HG03571 (cell line): ENCODE results near the gene SCGN.

ENCODE experiments used
- ATAC-seq: cut with Tn5 transposase; IDR thresholded peaks from one replicate; pipeline ENCODE4 v1.9.1; 2021; ENCODE audit not compliant: unreplicated experiment

The SCGN gene, protein sequence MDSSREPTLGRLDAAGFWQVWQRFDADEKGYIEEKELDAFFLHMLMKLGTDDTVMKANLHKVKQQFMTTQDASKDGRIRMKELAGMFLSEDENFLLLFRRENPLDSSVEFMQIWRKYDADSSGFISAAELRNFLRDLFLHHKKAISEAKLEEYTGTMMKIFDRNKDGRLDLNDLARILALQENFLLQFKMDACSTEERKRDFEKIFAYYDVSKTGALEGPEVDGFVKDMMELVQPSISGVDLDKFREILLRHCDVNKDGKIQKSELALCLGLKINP

DNA sequence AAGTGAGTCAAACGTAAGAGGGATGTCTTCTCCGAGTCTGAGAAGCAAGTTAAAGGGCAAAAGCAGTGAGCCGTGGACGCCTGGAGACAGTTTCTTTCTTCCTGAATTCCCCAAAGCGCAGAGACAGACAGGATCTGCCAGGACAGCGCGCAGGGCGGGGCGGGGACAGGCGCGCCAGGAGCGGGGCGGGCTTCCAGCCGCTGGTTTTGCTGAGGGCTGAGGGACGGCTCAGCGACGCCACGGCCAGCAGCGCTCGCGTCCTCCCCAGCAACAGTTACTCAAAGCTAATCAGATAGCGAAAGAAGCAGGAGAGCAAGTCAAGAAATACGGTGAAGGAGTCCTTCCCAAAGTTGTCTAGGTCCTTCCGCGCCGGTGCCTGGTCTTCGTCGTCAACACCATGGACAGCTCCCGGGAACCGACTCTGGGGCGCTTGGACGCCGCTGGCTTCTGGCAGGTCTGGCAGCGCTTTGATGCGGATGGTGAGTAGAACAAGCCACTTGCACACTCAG lies at the start of gene SCGN:
Gene SCGN, plus strand, starts transcription at position 209 of the 509 bp plus-strand sequence. Its CDS starts 189 bp downstream, at position 398.
- ATAC-seq, result no peak

DNA sequence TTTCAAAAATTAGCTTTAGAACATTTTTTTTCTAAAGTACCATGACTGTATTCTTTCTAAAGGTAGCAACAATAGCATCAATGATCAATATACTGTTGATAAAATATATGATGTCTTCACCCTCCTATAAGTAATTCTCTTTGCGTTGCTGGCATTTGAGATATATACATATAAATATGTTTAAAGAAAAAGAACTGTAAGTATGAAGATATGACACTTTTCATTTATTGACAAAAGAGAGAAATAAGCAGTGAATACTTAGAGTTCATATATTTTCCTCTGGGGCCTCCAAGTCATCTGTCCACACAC lies 49.4 kb upstream of the SCGN start:
- ATAC-seq, result no peak

DNA sequence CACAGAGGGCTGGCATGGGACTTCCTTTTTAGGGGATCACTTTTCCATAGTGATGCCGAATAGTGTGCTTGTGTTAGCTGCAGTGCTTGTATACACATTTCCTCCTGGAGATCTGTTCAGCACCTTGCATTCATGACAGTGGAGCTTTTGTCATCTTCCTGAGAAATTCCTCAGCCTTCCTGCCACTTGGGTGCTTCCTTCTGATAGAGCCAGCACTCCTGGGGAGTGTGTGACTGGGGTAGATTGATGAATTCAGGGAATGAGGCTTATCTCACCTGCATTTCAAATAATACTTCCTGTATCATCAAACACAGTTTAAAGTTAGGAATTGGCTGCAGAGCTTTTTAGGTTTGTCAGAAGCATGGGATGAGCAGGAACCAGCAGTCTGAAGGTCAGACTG lies 48.8 kb upstream of the SCGN start:
- ATAC-seq, result no peak

DNA sequence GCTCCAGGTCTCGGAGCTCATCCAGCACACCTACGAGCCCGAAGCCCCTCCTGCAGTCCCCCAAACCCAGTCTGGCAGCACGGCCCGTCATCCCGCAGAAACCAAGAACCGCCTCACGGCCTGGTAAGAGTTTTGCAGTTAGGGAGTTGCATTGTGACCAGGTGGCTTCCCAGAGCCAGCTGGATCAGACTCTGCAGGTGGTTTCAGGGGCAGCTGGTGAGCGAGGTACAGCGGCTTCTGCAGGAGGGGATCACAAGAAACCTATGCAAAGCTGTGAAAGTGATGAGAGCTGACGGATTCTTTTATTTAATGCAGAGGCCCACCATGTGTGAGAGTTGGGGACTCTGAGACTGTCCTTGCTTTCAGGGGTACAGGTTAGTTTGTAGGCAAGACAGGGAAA lies 45.9 kb upstream of the SCGN start:
- no peak for ATAC-seq

DNA sequence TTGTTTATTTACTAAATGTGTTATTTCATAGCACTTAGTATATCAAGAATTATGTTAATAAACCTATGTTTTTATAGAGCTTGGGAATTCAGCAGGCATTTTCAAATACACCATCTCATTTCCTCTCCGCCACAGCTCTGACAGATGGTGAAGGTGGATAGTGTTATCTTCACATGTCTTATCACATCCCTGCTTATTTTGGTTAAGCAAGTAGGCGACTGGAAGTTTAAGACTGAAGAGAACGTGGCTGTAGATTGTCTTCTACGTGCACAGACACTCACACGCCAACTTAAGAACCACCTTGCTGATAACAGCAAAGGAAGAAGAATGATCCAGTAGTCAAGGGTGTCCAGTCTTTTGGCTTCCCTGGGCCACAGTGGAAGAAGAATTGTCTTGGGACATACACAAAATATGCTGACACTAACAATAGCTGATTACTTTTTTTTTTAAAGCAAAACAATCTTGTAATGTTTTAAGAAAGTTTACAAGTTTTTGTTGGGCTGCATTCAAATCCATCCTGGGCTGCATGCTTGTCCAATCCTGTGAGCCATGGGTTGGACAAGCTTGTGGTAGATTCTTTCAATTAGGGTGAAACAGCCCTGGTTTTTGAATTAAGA lies 43.3 kb upstream of the SCGN start:
- ATAC-seq, result no peak

DNA sequence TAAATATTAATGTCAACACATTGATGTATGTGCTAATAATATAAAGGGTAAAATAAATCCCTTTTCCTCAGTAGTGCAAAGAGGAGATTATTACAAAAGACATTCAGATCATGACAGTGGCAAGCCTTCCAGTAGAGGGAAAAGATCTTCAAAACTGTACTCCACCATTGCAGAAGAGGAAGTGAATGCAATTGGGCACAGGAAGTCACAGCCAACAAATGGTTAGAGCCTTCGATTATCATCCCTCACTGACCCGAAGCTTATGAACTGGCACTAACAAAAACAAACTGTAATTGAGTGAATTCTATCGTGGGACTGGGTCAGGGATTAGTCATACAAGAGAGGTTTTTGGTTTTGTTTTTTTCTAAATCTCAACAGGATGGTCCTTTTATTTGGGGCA lies 39.3 kb upstream of the SCGN start:
- ATAC-seq, result no peak

DNA sequence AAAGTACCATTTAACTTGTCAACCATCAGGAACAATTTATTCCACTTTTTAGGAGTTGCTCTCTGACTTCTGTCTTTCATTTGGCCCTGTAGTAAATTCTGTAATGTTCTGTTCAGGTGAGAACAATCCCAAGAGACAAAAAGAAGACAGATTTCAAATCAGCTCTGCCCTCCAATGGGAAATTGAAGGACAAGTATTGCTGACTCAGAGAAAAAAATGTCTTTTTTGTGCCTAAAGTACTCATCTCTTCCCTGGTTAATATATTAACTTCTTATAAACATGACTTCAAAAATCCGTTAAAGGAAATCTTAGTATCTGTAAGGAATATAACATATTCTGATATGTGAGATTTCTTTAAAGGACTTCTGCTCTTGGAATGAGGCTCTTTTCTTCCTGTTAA lies 38.6 kb upstream of the SCGN start:
- ATAC-seq, result no peak

DNA sequence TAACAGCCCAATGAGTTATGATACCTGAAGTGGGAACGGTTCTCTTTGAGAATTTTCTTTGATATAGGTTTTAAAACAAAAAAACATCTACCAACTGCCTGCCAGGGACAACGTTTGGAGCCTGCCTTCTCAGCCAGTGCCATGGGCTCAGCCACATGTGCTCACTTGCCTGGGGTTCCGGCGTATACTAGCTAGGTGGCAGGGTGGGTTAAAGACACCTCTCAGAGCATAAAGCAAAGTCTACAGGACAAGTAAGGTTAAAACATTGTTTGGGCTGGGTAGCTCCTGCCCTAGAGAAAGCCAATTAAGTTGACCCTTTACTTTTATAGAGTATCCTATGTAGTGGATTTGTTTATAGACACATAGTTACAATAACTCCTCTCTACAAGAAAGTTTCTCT lies 38.0 kb upstream of the SCGN start:
- no peak for ATAC-seq

DNA sequence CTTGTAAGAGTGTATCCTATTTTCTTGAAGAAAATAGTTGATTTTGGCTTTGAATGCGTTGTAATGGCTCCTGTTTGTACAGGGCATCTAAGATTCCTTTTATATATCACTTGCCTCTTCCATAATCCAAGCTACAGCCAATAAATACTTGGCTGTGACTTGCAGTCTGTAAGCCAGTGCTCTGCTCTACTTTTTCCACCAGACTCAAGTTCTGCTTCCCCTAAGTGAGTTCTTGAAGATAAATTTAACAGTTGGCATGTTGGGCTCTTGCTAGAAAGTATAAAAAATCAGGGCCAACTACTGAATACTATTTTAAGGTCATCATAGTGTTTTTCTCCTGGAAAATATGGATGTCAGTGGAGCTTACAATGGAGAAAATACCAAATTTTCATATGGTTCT lies 36.5 kb upstream of the SCGN start:
- ATAC-seq, result no peak

DNA sequence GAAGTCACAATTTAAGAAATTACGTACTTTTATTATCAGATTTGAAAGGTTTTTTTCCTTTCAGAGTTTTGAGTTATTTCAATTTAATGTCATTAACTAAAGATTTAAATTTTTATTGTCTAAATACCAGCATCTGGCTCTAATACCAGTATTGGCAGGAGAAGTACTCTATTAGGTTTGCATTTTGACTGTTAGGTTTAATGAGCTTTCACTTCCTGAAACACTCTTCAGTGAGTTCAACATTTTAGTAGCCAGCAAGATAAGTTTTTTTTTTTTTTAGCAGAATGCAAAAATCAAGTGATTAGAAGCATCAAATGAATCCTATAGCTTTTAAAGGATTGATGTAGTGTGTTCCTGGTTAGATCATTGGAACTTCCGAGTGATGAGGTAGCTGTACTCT lies 34.0 kb upstream of the SCGN start:
- ATAC-seq, result no peak

DNA sequence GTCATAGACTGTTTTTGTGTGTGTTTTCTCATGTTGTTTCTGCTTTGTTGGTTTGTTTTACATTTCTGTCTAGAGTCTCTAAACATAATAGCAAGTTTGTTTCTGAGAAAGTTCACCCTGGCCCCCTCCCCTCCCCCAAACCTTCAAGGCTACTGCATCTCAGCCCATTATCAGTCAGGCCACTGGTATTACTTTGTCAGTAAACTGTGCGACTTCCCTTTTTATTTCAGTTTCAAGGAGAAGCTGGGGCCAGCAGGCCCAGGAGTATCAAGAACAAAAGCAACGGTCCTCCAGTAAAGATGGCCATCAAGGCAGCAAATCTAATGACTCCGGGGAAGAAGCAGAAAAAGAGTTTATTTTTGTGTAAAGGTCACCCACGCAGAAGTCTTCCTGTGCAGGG lies 32.8 kb upstream of the SCGN start:
- no peak for ATAC-seq

DNA sequence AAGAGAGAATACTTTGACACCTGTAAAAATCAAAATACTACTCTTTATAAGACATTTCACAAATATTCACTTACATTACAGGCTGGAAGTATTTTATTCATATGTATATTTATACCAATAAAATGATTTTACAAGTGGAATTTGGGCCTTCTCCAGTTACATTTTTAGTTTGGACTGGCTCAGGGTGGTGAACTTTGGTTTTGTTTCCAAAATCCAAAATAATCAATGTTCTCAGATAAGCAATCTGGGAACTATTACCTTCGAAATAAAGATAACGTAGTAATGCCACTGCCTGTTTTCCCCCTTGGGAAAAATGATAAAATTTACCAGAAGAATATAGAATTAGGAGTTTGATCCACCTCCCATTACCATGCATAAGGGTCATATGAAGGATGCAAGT lies 31.6 kb upstream of the SCGN start:
- no peak for ATAC-seq

DNA sequence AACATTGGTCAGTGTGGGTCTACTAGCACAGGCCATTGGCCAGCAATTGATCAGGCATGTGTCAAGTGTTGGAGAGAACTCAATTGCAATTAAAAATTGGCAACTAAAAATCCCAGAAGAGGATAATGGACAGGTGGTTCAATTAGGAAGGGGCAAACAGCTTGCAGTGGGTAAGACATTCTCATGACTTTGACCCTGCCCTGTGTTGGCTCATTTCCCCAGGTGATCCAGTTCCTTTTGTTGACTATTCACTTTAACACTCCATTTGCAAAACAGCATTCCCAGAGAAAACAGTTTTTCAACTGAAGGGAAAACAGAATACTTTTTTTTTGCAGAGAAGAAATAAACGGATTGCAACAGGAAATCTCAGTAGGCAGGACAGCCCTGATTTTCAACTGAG lies 28.9 kb upstream of the SCGN start:
- no peak for ATAC-seq

DNA sequence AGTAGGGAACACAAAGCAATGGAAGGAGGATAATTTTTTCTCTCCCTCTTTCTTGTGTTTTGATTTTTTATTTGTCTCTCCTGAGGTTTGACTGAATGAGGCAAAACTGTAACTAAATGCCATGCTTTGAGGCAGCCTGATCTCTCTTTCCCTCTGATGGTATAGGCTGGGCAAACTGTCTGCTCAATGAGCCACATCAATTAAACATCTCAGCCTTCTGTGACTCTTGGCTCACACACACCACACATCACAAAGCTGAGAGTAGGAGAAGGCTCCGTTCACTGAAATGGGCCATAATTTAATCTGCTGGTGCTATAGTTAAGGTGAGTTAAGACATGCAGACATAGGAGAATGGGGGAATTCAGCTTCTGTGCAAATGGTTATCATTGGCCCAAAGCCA lies 28.1 kb upstream of the SCGN start:
- ATAC-seq, result no peak

DNA sequence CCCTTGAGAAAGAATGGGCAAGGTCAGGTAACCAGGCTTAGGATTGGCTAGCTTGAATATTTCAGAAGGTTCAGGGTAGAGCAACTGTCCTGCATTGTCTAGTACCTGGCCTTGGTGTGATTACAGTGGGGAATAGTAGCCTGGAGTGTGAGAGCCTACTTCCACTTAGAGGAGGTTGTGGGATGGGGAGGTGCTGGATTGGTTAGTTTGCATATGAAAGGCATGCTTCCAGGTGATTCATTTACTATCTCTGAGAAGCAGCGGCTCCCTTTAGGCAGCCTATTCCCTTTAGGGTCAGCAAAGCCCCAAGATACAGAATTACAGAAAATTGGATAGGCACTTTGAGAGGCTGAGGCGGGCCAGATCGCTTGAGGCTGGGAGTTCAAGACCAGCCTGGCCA lies 25.0 kb upstream of the SCGN start:
- no peak for ATAC-seq

DNA sequence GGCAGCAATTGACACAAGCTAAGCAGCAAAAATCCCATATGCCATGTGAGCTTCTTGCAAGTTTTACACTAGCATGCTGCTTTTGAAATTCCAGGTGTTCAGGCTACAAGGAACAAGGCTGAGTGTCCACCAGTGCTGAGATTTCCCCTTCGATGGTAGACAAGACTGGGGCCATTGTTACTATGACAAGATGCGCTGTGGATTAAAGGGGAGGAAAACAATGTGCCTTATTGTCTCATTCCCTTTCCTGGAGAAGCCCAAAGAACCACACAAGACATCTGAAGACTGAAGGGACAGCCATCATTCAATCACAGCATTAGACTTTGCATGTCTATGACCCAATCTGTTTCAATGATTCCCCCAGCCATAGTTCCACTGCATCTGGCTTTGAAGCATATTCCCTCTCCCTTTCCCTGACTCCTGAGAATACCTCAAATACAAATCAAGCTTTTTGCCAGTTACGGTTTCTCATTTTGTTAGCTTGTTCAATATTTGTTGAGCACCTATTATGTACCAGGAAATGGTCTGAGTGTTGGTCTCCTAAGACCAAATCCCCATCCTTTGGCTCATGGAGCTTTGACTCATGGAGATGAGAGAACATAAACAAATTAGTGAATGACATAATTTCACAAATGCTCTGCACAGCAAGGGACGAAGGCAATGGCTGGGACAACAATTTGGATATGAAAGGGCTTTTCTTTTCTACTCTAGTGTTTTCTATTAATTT lies 23.4 kb upstream of the SCGN start:
- ATAC-seq, result no peak

DNA sequence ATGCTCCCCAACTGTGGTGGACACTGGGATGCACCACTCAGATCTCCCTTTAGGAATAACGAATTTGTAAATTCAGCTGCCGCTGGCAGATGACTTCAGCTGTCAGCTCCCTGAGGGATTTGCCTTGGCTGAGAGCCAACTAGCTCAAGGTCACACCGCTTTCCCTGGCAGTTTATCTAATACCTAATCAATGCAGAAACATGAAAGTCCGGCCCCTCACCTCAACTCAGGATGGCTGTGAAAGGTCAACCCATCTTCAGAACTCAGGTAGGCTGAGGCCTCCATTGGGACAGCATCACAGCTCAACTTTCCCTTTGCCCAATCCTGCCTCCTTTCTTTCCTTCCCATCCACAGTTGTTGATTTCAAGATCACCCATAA lies 22.8 kb upstream of the SCGN start:
- no peak for ATAC-seq

DNA sequence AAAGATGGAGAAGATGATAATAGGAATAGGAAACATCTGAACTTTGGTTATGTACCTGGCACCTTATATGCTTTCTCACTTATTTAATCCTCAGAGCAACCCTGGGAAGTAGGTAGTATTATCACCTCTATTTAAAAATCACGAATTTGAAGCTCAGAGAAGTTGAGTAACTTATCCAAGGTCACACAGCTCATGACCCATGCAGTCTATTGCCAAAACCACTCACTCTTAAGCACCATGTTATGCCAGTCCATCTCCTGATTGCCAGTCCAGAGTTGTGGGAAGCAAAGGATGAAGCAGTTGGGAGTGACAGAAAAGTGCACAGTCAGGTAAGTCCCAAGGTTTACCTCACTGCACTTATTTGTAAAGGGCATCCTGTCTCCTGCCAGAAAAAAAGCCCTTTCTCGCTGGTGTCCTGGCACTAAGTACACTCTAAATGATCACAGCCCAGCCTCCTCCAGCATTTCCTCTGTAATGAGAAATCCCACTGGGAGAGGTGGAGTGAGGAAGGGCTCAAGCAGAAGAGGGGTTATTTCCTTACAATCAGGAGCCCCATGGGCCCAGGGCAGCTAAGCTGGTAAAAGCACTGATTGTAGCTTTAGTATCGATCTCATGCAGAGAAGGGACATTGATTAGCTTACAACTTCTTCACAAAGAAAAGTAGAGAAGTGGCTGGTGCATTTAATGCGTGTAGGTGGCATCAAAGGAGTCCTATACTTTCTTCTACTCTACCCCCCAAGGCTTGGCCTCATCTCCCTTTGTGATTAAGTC lies 21.3 kb upstream of the SCGN start:
- ATAC-seq, result no peak

DNA sequence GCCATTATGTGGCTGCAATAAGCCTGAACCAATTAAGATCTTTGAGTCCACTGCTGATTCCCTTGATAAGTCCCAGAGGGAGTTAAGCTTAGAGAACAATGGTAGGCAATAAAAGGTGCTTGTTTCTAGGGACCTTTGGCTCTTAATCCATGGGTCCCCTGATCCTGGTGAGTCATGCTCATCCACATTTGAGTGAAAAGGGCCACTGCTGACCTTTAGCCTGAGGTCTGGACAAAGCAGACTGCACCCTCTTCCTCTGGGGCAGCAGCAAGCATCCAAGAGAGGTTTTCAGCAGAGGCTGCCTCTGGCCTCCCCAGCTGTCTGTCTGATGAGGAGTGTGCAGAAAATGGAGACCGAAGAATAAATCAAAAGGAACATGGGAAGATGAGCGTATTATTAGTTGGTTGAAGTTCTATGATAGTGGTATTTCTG lies 16.1 kb upstream of the SCGN start:
- no peak for ATAC-seq

DNA sequence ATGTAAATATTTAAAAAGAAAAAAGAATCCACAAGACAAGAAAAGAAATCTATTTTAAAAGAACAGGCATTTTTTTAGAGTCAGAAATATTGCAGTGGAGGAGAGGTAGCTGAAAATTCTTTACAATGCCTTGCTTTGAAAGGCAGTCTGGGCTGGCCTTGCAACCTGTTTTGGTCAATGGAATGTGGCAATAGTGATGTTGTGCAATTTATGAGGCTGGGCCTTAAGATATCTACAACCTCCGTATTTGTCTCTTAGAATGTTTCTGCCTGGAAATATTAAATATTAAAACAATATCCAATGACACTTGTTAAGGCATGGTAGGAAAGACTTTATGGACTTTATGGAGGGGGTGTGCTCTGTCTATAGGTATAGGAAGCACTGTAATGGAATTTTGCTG lies 14.8 kb upstream of the SCGN start:
- ATAC-seq, result no peak

DNA sequence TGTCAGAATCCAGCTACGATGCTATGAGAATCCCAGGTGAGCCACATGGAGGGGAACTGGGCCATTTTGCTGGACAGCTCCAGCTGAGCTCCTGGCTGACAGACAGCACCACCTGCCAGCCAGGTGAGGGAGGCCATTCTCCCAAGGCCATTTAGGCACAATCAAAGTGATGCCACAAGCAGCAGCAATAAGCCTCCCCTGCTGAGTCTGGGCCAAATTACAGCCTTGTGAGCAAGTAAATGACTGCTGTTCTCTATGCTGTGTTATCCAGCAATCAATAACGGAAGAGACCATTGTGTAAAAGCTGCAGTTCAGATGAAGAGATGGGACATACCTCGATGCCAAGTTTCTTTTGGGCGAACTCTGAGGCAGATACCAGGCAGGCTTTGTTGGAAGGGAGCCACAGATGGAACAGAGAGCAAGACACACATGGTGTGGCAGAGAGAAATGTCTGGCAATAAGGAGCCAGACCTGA lies 14.0 kb upstream of the SCGN start:
- ATAC-seq, result no peak

DNA sequence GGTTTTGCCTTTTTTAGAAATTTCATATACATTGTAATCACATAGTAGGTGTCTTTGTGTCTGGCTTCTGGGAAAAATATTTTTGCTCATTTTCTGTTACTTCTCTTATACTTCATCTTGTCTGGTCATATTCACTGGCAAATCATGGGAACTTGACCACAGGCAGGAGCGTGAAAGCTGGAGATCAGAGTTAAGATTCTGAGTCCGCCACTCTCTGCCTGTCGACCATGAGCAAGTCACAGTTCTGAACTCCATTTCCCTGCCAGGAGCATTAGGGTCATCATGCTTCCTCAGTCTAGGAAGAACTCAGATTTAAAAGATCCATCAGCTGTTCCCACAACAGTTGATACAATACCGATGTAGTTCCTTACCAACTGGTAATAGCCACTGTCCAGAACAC lies 12.4 kb upstream of the SCGN start:
- no peak for ATAC-seq
